Body of pancreas (tissue), 4 donors: Measurements from ENCODE around the gene ALG13.

Source experiments
- POLR2A ChIP-seq, 3 donors: fragments of 450-650 bp; IDR thresholded peaks; one replicate each; pipeline ENCODE4 v1.6.1; 2016; ENCODE audit warnings: antibody characterized with exemption in 3 of 3, mild to moderate bottlenecking in 2 of 3
- TF ChIP-seq, protein P1 (sequence below), 7 experiments: fragments of 450-650 bp in 4 of 7; fragments of 200-600 bp in 3 of 7; sonication (generic) in 3 of 7; IDR thresholded peaks; one replicate each; pipeline ENCODE4 v1.5.1; 2016 to 2019; ENCODE audit warnings: antibody characterized with exemption in 7 of 7

DNA sequence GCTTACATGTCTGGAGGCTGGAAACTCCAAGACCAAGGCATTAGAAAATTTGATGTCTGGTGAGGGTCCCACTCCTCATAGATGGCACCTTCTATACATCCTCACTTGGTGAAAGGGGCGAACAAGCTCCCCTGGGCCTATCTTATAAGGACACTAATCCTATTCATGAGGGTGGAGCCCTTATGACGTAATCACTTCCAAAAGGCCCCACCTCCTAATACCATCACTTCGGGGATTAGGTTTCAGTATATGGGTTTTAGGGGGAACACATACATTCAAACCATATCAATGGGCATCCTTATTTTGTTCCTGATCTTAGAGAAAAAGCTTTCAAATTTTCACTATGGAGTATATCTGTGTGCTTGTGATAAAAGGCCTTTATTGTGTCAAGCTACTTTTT lies 39.0 kb upstream of the ALG13 start:
- TF ChIP-seq, protein P1, sequence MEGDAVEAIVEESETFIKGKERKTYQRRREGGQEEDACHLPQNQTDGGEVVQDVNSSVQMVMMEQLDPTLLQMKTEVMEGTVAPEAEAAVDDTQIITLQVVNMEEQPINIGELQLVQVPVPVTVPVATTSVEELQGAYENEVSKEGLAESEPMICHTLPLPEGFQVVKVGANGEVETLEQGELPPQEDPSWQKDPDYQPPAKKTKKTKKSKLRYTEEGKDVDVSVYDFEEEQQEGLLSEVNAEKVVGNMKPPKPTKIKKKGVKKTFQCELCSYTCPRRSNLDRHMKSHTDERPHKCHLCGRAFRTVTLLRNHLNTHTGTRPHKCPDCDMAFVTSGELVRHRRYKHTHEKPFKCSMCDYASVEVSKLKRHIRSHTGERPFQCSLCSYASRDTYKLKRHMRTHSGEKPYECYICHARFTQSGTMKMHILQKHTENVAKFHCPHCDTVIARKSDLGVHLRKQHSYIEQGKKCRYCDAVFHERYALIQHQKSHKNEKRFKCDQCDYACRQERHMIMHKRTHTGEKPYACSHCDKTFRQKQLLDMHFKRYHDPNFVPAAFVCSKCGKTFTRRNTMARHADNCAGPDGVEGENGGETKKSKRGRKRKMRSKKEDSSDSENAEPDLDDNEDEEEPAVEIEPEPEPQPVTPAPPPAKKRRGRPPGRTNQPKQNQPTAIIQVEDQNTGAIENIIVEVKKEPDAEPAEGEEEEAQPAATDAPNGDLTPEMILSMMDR (IDR thresholded peaks at IDR 0.05): no peak
- no peak for TF ChIP-seq POLR2A (IDR thresholded peaks at IDR 0.05)
